Uterus (tissue), 4 donors: ENCODE results near the gene PRSS35. TPM values are rescaled to one million over a fixed set of nuclear protein-coding genes. Genes with fewer than 3 reads are reported as not detected.
"Not testable (repeated sequence)": the region's sequence is repeated elsewhere in the genome, so short reads cannot be mapped to it uniquely, and the experiment has no call there.

Experiments used
- DNase-seq, 2 donors: peaks; one replicate each; pipeline ENCODE4 v3.0.0-alpha.2; 2019 to 2020
- H3K27ac ChIP-seq, 2 donors: fragments of 200-600 bp; sonication (generic); 1 replicate in 1 of 2; 2 replicates in 1 of 2; pipeline ENCODE4 v1.5.1; 2016 to 2018
- H3K27me3 ChIP-seq, 2 donors: fragments of 200-600 bp; sonication (generic); one replicate each; pipeline ENCODE4 v1.5.1; 2018 to 2019; ENCODE audit warnings: control low read depth in 1 of 2
- H3K36me3 ChIP-seq, 2 donors: fragments of 200-600 bp; sonication (generic); one replicate each; pipeline ENCODE4 v1.5.1; 2019; ENCODE audit warnings: control low read depth in 1 of 2
- H3K4me1 ChIP-seq, 2 donors: fragments of 200-600 bp; sonication (generic); one replicate each; pipeline ENCODE4 v1.5.1; 2018 to 2019; ENCODE audit warnings: control low read depth in 1 of 2
- H3K4me3 ChIP-seq, 2 donors: fragments of 200-600 bp; sonication (generic); 1 replicate in 1 of 2; 2 replicates in 1 of 2; pipeline ENCODE4 v1.5.1; 2018 to 2019; ENCODE audit warnings: mild to moderate bottlenecking in 1 of 2
- H3K9me3 ChIP-seq, 2 donors: fragments of 200-600 bp; sonication (generic); one replicate each; pipeline ENCODE4 v1.5.1; 2019; ENCODE audit warnings: control low read depth in 1 of 2
- CTCF ChIP-seq, 4 experiments: fragments of 200-600 bp in 2 of 4; fragments of 450-650 bp in 2 of 4; sonication (generic) in 2 of 4; IDR thresholded peaks; one replicate each; pipeline ENCODE4 v1.5.1; 2016 to 2019; ENCODE audit warnings: antibody characterized with exemption in 4 of 4, mild to moderate bottlenecking in 2 of 4, moderate library complexity in 1 of 4
- POLR2A ChIP-seq, 2 donors: fragments of 450-650 bp; IDR thresholded peaks; one replicate each; pipeline ENCODE4 v1.6.1; 2016; ENCODE audit warnings: antibody characterized with exemption in 2 of 2, mild to moderate bottlenecking in 1 of 2, moderate library complexity in 1 of 2
- intact Hi-C: fragments of 100-400 bp; cut with DNase I; formaldehyde crosslinking; loops from one replicate; pipeline ENCODE4 v1.15.1; 2023; ENCODE audit warnings: low total_unique reads
- total RNA-seq, 4 donors: library from RNA; depleted of rRNA in 3 of 4; stranded (reverse); fragments of >200 nt in 3 of 4; gene quantifications; one replicate each; pipeline versions ENCODE4 v1.1.0 to v1.2.4, GENCODE V29; 2014 to 2023
- donor health status: DM: yes; HTN: yes; CAD: no.

PRSS35 gene
- total RNA-seq, 4 donors from 2014 or later: 0.26 to 72.0 (median 0.46) TPM

GRCh38 chr6:83536647-83537589 is 24.6 kb downstream of the PRSS35 start:
- Histone ChIP-seq H3K4me3 (no peak overlapping the region), H3K4me1 (no peaks in the 10 kb centered on the region), H3K9me3 (no peaks in the 10 kb centered on the region), H3K27ac (no peak overlapping the region), H3K27me3 (no peaks in the 10 kb centered on the region), H3K36me3 (no peaks in the 10 kb centered on the region)
- intact Hi-C loops: no loop called here
- TF ChIP-seq POLR2A (IDR thresholded peaks at IDR 0.05): no peak
- no peak for TF ChIP-seq CTCF (IDR thresholded peaks at IDR 0.05)
- no peak for DNase-seq

GRCh38 chr6:83539678-83540077 is 27.3 kb downstream of the PRSS35 start:
- no peaks in the 10 kb centered on the region for H3K36me3 ChIP-seq
- no peak overlapping the region for H3K4me3 ChIP-seq
- H3K9me3 ChIP-seq: no peaks in the 10 kb centered on the region
- H3K27me3 ChIP-seq: no peaks in the 10 kb centered on the region
- H3K27ac ChIP-seq: no peak overlapping the region
- TF ChIP-seq CTCF (IDR thresholded peaks at IDR 0.05) (no peak), POLR2A (IDR thresholded peaks at IDR 0.05) (no peak)
- H3K4me1 ChIP-seq: no peaks in the 10 kb centered on the region
- DNase-seq: no peak
- intact Hi-C loops: no loop called here

- no peak for TF ChIP-seq POLR2A (IDR thresholded peaks at IDR 0.05)
- TF ChIP-seq CTCF (IDR thresholded peaks at IDR 0.05): no peak
Measured at GRCh38 chr6:83546636-83547035, 34.3 kb downstream of the PRSS35 start.

GRCh38 chr6:83550482-83550881 is 38.1 kb downstream of the PRSS35 start:
- H3K4me1 ChIP-seq, H3K4me3 ChIP-seq, DNase-seq, intact Hi-C loops, H3K27ac ChIP-seq, H3K36me3 ChIP-seq, H3K27me3 ChIP-seq, H3K9me3 ChIP-seq: not testable (repeated sequence)

More at GRCh38 chr6:83546636-83547035, 34.3 kb downstream of the PRSS35 start:
- Histone ChIP-seq H3K36me3 (no peaks in the 10 kb centered on the region), H3K27ac (no peak overlapping the region), H3K9me3 (peaks cover 0 to 2% of the 10 kb centered on the region in 2 donors), H3K4me1 (no peaks in the 10 kb centered on the region), H3K27me3 (no peaks in the 10 kb centered on the region), H3K4me3 (no peak overlapping the region)
- DNase-seq: no peak
- intact Hi-C loops: no loop called here

GRCh38 chr6:83551748-83552147 is 39.4 kb downstream of the PRSS35 start:
- H3K4me1 ChIP-seq, H3K4me3 ChIP-seq, H3K27ac ChIP-seq, DNase-seq, intact Hi-C loops, H3K9me3 ChIP-seq, H3K27me3 ChIP-seq, H3K36me3 ChIP-seq: not testable (repeated sequence)

- H3K9me3 ChIP-seq: no peaks in the 10 kb centered on the region
- H3K36me3 ChIP-seq: no peaks in the 10 kb centered on the region
- DNase-seq: no peak
- TF ChIP-seq POLR2A (IDR thresholded peaks at IDR 0.05): no peak
- TF ChIP-seq CTCF (IDR thresholded peaks at IDR 0.05): no peak
- H3K27ac ChIP-seq: no peak overlapping the region
- no peaks in the 10 kb centered on the region for H3K27me3 ChIP-seq
- intact Hi-C loops: no loop called here
- no peaks in the 10 kb centered on the region for H3K4me1 ChIP-seq
- H3K4me3 ChIP-seq: no peak overlapping the region
Measured at GRCh38 chr6:83556871-83557270, 44.5 kb downstream of the PRSS35 start.
